IPS-18c (cell line): ENCODE results near the gene ZMIZ2.
"Not testable (repeated sequence)": the region's sequence is repeated elsewhere in the genome, so short reads cannot be mapped to it uniquely, and the experiment has no call there.

Source experiments
- H3K4me3 ChIP-seq: 2 replicates; pipeline ENCODE4 v1.7.0; 2013; ENCODE audit warnings: low read depth, mild to moderate bottlenecking, low read length, moderate library complexity; ENCODE audit not compliant: insufficient read depth
- H3K9me3 ChIP-seq: one replicate; pipeline ENCODE4 v1.6.1; 2013; ENCODE audit warnings: mild to moderate bottlenecking, low read length, moderate library complexity; ENCODE audit not compliant: control insufficient read depth, insufficient read depth

ZMIZ2 gene, protein sequence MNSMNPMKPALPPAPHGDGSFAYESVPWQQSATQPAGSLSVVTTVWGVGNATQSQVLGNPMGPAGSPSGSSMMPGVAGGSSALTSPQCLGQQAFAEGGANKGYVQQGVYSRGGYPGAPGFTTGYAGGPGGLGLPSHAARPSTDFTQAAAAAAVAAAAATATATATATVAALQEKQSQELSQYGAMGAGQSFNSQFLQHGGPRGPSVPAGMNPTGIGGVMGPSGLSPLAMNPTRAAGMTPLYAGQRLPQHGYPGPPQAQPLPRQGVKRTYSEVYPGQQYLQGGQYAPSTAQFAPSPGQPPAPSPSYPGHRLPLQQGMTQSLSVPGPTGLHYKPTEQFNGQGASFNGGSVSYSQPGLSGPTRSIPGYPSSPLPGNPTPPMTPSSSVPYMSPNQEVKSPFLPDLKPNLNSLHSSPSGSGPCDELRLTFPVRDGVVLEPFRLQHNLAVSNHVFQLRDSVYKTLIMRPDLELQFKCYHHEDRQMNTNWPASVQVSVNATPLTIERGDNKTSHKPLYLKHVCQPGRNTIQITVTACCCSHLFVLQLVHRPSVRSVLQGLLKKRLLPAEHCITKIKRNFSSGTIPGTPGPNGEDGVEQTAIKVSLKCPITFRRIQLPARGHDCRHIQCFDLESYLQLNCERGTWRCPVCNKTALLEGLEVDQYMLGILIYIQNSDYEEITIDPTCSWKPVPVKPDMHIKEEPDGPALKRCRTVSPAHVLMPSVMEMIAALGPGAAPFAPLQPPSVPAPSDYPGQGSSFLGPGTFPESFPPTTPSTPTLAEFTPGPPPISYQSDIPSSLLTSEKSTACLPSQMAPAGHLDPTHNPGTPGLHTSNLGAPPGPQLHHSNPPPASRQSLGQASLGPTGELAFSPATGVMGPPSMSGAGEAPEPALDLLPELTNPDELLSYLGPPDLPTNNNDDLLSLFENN

GRCh38 chr7:44748045-44748947 lies at the start of gene ZMIZ2:
TSS of gene ZMIZ2 (plus strand) at chr7:44748847. CDS start at chr7:44756250, 7,403 bp downstream.
- peaks cover 2% of the 10 kb centered on the region for H3K9me3 ChIP-seq
- H3K4me3 ChIP-seq: peak within 1 kb of the TSS; percentile 88

GRCh38 chr7:44699598-44699997 lies 49.0 kb upstream of the ZMIZ2 start:
- H3K9me3 ChIP-seq, H3K4me3 ChIP-seq: not testable (repeated sequence)

GRCh38 chr7:44700322-44700721 lies 48.3 kb upstream of the ZMIZ2 start:
- no peak overlapping the region for H3K4me3 ChIP-seq
- H3K9me3 ChIP-seq: no peaks in the 10 kb centered on the region

- not testable (repeated sequence) for H3K9me3 ChIP-seq, H3K4me3 ChIP-seq
These were observed 45.3 kb upstream of the ZMIZ2 start for GRCh38 chr7:44703391-44703790.

DNA sequence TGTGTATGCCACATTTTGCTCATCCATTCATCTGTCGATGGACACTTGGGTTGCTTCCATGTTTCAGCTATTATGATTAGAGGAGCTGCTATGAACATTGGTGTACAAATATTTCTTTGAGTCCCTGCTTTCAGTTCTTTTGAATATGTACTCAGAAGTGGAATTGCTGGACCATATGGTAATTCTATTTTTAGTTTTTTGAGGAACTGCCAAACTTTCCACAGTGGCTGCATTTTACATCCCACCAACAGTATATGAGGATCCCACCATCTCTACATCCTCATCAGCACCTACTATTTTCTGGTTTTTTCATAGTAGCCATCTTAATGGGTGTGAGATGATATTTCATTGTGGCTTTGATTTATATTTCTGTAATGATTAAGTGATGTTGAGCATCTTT lies 44.7 kb upstream of the ZMIZ2 start:
- Histone ChIP-seq H3K9me3 (no peaks in the 10 kb centered on the region), H3K4me3 (no peak overlapping the region)

GRCh38 chr7:44705434-44705833 lies 43.2 kb upstream of the ZMIZ2 start:
- no peak overlapping the region for H3K4me3 ChIP-seq

DNA sequence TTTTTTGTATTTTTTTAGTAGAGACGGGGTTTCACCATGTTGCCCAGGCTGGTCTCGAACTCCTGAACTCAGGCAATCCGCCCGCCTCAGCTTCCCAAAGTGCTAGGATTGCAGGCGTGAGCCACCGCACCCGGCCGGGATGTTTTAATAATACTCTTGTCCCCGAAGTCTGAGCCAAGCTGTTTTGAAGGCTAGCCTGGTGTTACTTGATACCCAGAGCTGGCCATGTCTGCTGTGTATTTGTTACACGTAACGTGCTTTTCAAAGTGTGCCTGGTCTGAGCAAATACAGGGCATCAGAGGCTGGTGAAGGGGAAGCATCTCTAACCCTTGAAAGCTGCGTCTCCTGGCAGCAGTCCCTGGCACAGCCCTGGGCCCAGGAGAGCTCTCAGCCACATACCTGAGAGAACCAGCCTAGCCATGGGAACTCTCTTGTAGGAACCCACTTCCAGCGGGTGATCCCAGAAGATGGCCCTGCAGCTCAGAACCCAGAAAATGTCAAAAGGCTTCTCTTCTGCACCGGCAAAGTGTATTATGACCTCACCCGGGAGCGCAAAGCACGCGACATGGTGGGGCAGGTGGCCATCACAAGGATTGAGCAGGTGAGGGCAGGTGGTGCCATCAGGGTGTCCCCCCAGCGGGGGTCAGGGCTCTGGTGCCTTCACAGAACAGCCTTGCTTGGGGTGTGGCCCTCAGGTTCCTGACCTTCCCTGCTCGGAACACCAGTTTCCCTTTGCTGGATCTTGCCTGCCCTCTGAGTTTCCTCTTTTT lies 41.7 kb upstream of the ZMIZ2 start:
- Histone ChIP-seq H3K4me3 (no peak overlapping the region), H3K9me3 (no peaks in the 10 kb centered on the region)

More at GRCh38 chr7:44705434-44705833, 43.2 kb upstream of the ZMIZ2 start:
- no peaks in the 10 kb centered on the region for H3K9me3 ChIP-seq

DNA sequence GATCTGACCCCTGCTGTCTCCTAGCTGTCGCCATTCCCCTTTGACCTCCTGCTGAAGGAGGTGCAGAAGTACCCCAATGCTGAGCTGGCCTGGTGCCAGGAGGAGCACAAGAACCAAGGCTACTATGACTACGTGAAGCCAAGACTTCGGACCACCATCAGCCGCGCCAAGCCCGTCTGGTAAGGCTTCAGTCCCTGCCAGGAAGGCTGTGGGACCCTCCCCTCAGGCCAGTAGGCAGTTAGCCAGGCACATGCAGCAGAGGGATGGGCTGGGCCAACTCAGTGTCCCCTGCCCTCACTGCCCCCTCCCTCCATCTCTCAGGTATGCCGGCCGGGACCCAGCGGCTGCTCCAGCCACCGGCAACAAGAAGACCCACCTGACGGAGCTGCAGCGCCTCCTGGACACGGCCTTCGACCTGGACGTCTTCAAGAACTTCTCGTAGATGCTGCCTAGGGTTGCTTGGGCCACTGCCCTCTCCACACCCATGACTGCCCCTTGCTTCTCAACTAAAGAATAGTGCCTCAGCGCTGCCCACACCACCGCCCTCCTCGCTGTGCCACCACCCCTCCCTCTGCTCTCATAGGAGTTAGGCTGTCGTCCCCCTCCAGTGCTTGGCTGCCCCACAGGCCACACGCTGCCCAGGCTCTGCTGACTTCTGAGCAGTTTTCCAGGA lies 41.0 kb upstream of the ZMIZ2 start:
- Histone ChIP-seq H3K9me3 (no peaks in the 10 kb centered on the region), H3K4me3 (no peak overlapping the region)

DNA sequence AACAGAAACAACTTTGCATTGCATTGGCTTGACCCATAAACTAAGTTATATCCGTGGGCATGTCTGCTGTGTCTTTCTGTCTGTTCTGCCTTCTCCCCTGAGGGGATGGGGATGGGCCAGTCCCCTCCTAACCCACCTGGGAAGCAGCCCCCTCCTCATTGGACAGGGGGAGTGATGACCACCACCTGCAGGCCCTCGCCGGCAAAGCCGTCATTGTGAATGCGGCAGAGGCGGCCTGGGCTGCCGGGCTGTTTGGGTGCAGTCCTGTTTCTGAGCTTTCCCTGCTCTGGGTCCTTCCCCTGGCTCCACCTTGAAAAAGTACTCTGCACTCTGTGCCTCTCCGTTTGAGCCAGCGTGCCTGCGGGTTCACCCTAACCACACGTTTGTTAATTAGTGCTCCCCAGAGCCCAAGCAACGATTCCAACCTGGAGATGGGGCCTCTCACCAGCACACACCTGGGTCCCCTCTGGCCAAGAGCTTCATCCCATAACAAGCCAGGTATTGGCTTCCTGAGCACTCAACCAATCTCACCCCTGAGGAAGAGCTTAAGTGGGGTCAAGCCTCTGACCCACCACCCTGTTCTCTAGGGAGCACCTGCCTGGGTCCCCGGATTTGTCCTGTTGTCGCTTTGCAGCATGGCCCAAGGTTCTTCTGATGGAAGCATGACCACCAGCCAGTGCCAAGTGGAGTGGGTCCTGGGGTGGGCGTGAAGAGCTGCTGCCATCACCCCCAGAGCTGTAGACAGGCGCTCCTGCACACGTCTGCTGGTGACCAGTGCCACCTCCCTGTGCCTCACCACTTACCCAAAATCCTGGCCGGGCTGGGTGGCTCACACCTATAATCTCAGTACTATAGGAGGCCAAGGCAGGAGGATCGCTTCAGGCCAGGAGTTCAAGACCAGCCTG lies 39.4 kb upstream of the ZMIZ2 start:
- Histone ChIP-seq H3K9me3 (no peaks in the 10 kb centered on the region), H3K4me3 (no peak overlapping the region)

DNA sequence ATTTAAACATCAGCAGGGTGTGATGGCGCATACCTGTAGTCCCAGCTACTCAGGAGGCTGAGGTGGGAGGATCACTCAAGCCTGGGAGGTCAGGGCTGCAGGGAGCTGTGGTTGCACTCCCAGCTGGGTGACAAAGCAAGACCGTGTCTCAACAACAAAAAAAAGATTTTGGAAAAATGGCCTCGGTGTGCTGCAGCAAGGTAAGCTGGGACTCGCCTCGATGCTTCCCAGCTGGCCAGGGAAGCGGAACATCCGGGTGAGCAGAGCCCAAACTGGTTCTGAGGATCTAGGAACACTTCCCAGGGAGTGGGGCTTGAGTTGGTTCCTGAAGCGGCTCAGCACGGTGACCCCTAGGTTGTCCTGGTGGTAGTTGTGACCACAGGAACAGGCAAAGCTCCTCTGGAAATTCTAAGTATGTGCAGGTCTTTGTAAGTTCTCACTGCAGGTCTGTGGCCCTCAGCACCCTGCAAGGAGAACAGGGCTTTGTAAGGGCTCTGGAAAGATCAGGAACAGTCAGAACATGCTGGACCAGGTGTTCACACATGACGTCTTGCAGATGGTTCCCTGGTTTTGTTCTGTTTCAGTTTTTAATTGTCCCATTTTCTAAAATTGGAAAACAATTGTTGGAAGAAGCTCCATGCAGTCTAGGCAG lies 38.6 kb upstream of the ZMIZ2 start:
- Histone ChIP-seq H3K4me3 (no peak overlapping the region), H3K9me3 (no peaks in the 10 kb centered on the region)

- H3K4me3 ChIP-seq: no peak overlapping the region
- no peaks in the 10 kb centered on the region for H3K9me3 ChIP-seq
These were observed 37.1 kb upstream of the ZMIZ2 start for GRCh38 chr7:44711528-44711927.

- no peaks in the 10 kb centered on the region for H3K9me3 ChIP-seq
These were observed 36.6 kb upstream of the ZMIZ2 start for GRCh38 chr7:44712012-44712411.

DNA sequence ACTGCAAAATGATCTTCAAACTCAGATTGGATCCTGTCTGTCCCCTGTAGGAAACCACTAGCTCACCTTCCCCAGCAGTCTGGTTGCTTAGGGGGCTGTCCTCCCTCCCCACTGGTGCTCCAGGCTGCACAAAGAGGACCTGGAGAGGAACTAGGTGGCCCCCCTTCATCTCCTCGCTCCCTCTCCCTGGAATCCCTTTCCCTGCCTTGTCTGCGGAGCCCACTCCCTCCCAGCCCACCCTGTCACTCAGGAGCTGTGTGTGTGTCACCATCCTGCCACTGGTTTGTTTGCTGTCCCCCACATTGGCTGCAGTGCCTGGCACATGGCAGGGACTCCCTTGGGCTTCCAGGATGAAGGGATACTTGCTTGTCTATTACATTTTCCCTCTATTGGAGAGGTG lies 35.5 kb upstream of the ZMIZ2 start:
- H3K9me3 ChIP-seq: no peaks in the 10 kb centered on the region

More at GRCh38 chr7:44712012-44712411, 36.6 kb upstream of the ZMIZ2 start:
- no peak overlapping the region for H3K4me3 ChIP-seq

DNA sequence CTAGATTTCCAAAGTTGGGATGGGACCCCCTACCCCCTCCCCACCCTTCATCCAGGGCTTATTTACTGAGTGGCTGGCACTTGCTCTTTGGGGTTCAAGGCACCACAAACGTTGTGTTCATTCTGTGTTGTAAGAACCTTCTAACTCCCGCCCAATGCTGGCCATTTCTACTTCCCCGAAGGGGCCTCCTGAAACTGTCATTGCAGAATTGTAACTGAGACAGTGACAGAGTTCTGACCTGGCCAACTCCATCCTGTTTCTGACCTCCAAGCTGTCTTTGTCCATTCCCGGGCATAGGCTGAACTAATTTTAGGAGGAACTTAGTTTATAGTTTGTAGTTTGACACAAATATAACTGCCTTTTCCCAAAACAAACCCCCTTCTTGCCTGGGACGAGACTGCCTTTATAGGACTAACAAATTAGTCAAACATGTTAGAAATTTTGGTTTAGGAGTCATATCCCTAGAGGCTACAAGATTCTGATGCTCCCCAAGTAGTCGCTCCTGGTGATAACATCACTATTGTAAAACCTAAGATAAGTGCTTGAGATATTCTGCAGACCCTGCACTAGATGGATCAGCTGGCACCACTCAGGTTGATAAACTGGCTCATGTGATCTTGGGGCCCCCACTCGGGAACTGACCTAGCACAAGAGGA lies 34.8 kb upstream of the ZMIZ2 start:
- H3K9me3 ChIP-seq: no peaks in the 10 kb centered on the region
- no peak overlapping the region for H3K4me3 ChIP-seq

More for the DNA sequence above, 35.5 kb upstream of the ZMIZ2 start:
- no peak overlapping the region for H3K4me3 ChIP-seq
